K562 (cell line): ENCODE data around the gene PNKD. TPM values are rescaled to one million over a fixed set of nuclear protein-coding genes. Genes with fewer than 3 reads are reported as not detected.

Source experiments
- ARID1B ChIP-seq: fragments of 450-650 bp; IDR thresholded peaks from 2 replicates; pipeline ENCODE4 v1.6.1; 2016; ENCODE audit warnings: antibody characterized with exemption, mild to moderate bottlenecking, inconsistent platforms
- BRD4 ChIP-seq: fragments of 200-600 bp; sonication (generic); IDR thresholded peaks from 2 replicates; pipeline ENCODE4 v1.6.1; 2017; ENCODE audit warnings: inconsistent platforms
- CBFA2T3 ChIP-seq: fragments of 450-650 bp; IDR thresholded peaks from 2 replicates; pipeline ENCODE4 v1.6.1; 2017
- CREB1 ChIP-seq, 2 experiments: sonication (generic) in 1 of 2; formaldehyde crosslinking in 1 of 2; IDR thresholded peaks; 2 replicates each; pipeline versions ENCODE4 v1.6.1 to v1.8.0; 2012 to 2022; ENCODE audit warnings: inconsistent platforms in 1 of 2, mild to moderate bottlenecking in 1 of 2, missing genetic modification reagents in 1 of 2, moderate library complexity in 1 of 2
- ETV1 ChIP-seq: fragments of 450-650 bp; conservative IDR thresholded peaks from 2 replicates; pipeline ENCODE4 v1.6.1; 2016; ENCODE audit warnings: missing genetic modification characterization, control low read depth, low read depth, missing compliant biosample characterization
- ETV6 ChIP-seq, 3 experiments: fragments of 150-350 bp in 1 of 3; sonication (generic) in 1 of 3; formaldehyde crosslinking in 1 of 3; IDR thresholded peaks; 2 replicates each; pipeline versions ENCODE4 v1.6.1 to v1.8.0; 2014 to 2022; ENCODE audit warnings: borderline replicate concordance in 2 of 3, low read depth in 2 of 3, antibody characterized with exemption in 1 of 3, low read length in 1 of 3, mild to moderate bottlenecking in 1 of 3, missing genetic modification reagents in 1 of 3
- GABPA ChIP-seq: fragments of 200-800 bp; sonication (Bioruptor generic); conservative IDR thresholded peaks from 2 replicates; pipeline ENCODE4 v1.6.1; 2016; ENCODE audit warnings: low read depth, missing genetic modification characterization, missing compliant biosample characterization
- KDM5B ChIP-seq: fragments of 200-600 bp; sonication (generic); IDR thresholded peaks from 2 replicates; pipeline ENCODE4 v1.6.1; 2012; ENCODE audit warnings: low read depth, mild to moderate bottlenecking, moderate library complexity, low read length, control low read depth, inconsistent platforms; ENCODE audit not compliant: insufficient replicate concordance
- LCOR ChIP-seq: sonication (generic); formaldehyde crosslinking; IDR thresholded peaks from 2 replicates; pipeline ENCODE4 v1.8.0; 2022; ENCODE audit warnings: mild to moderate bottlenecking, missing genetic modification reagents
- NCOA2 ChIP-seq, 2 experiments: fragments of 450-650 bp; IDR thresholded peaks; 2 replicates each; pipeline ENCODE4 v1.6.1; 2018; ENCODE audit warnings: mild to moderate bottlenecking in 2 of 2, moderate library complexity in 1 of 2; ENCODE audit not compliant: partially characterized antibody in 2 of 2
- POLR2AphosphoS2 ChIP-seq: IDR thresholded peaks from 2 replicates; pipeline ENCODE4 v1.6.1; 2012; ENCODE audit warnings: low read length, improper control_type of control experiment
- RNF2 ChIP-seq: sonication (generic); IDR thresholded peaks from 2 replicates; pipeline ENCODE4 v1.6.1; 2016
- SAP30 ChIP-seq: fragments of 200-600 bp; sonication (generic); IDR thresholded peaks from 2 replicates; pipeline ENCODE4 v1.6.1; 2012; ENCODE audit warnings: borderline replicate concordance, low read depth, mild to moderate bottlenecking, moderate library complexity, low read length, control low read depth, inconsistent platforms; ENCODE audit not compliant: insufficient read depth, poor library complexity, severe bottlenecking
- SNAPC5 ChIP-seq: fragments of 250-450 bp; sonication (Bioruptor Pico); IDR thresholded peaks from 2 replicates; pipeline ENCODE4 v1.8.0; 2021; ENCODE audit warnings: moderate library complexity, mild to moderate bottlenecking, inconsistent platforms
- TCFL5 ChIP-seq: fragments of 250-450 bp; sonication (Bioruptor Pico); conservative IDR thresholded peaks from 2 replicates; pipeline ENCODE4 v1.6.1; 2021; ENCODE audit warnings: mild to moderate bottlenecking, moderate library complexity, matching md5 sums
- ZBTB33 ChIP-seq: sonication (generic); formaldehyde crosslinking; IDR thresholded peaks from 2 replicates; pipeline ENCODE4 v1.8.1; 2023; ENCODE audit warnings: mild to moderate bottlenecking, missing genetic modification reagents
- ZFX ChIP-seq: sonication (generic); formaldehyde crosslinking; IDR thresholded peaks from 2 replicates; pipeline ENCODE4 v1.8.0; 2022; ENCODE audit warnings: mild to moderate bottlenecking, missing genetic modification reagents, moderate library complexity
- ZNF175 ChIP-seq: fragments of 200-800 bp; sonication (Bioruptor generic); IDR thresholded peaks from 2 replicates; pipeline ENCODE4 v1.6.1; 2016; ENCODE audit warnings: low read depth, mild to moderate bottlenecking, missing genetic modification characterization, missing compliant biosample characterization
- ZNF75A ChIP-seq: fragments of 450-650 bp; formaldehyde crosslinking; IDR thresholded peaks from 2 replicates; pipeline ENCODE4 v1.4.0; 2020; ENCODE audit warnings: mild to moderate bottlenecking
- ZNF780A ChIP-seq: fragments of 250-450 bp; sonication (Bioruptor Pico); IDR thresholded peaks from 2 replicates; pipeline ENCODE4 v1.5.0; 2021; ENCODE audit warnings: mild to moderate bottlenecking
- ZZZ3 ChIP-seq: fragments of 450-650 bp; IDR thresholded peaks from 2 replicates; pipeline ENCODE4 v1.6.1; 2016; ENCODE audit warnings: antibody characterized with exemption, mild to moderate bottlenecking, moderate library complexity
- polyA plus RNA-seq, 8 experiments: library from polyadenylated mRNA; depleted of rRNA in 4 of 8; stranded (reverse) in 5 of 8; unstranded in 3 of 8; fragments of >200 nt; fragmentation: Nextera tagmentation in 2 of 8; fragmentation: Illumina TruSeq in 1 of 8; extraction: Ambion mirVana in 2 of 8; extraction: Trizol in 1 of 8; gene quantifications; 2 replicates each; pipeline versions ENCODE4 v1.2.1 to v1.2.3, GENCODE V29; 2011 to 2014; ENCODE audit warnings: inconsistent platforms in 1 of 8, missing spikeins in 1 of 8
- total RNA-seq, 7 experiments: library from RNA; depleted of rRNA in 6 of 7; stranded (reverse); fragments of >200 nt in 6 of 7; fragmentation: Illumina TruSeq in 2 of 7; extraction: Trizol in 2 of 7; gene quantifications; 2 replicates each; pipeline versions ENCODE4 v1.2.1 to v1.2.3, GENCODE V29; 2011 to 2021; ENCODE audit warnings: low replicate concordance in 1 of 7
- TF ChIP-seq, protein P1 (sequence below): sonication (generic); formaldehyde crosslinking; IDR thresholded peaks from 2 replicates; pipeline ENCODE4 v1.8.0; 2022; ENCODE audit warnings: missing genetic modification reagents, mild to moderate bottlenecking, borderline replicate concordance
- TF ChIP-seq, protein P2 (sequence below): fragments of 450-650 bp; IDR thresholded peaks from 2 replicates; pipeline ENCODE4 v1.6.1; 2018; ENCODE audit not compliant: partially characterized antibody

The PNKD gene
- total and polyA plus RNA-seq, 9 of the 15 experiments (the other 6 are each of a cell fraction or from before 2014, with no cell fraction given), result 26.0 to 105 (median 60.1) TPM

GRCh38 chr2:218368150-218368528 lies 97.8 kb downstream of the PNKD start (continued):
- TF ChIP-seq RNF2 (no peak), ZFX (CRISPR knock-in tag) (peak; percentile 1; the same call in 1 of the 2 replicates), ZZZ3 (no peak), SNAPC5 (CRISPR knock-in tag) (no peak), ZNF175 (CRISPR knock-in tag) (no peak), ETV1 (tag) (no peak), CREB1 (IDR thresholded peaks at IDR 0.05) (no peak), CREB1 (CRISPR knock-in tag; IDR thresholded peaks at IDR 0.05) (no peak), TCFL5 (CRISPR knock-in tag) (no peak), SAP30 (no peak), NCOA2 (IDR thresholded peaks at IDR 0.05; ENCODE audit: partially characterized antibody in 2 of 2) (no peak), ZNF75A (CRISPR knock-in tag) (no peak), GABPA (no peak), ARID1B (no peak), ZBTB33 (CRISPR knock-in tag) (peak; percentile 65), LCOR (CRISPR knock-in tag) (no peak), KDM5B (no peak), BRD4 (no peak), ZNF780A (CRISPR knock-in tag) (no peak), POLR2AphosphoS2 (no peak), CBFA2T3 (no peak), ETV6 (IDR thresholded peaks at IDR 0.05; ENCODE audit: borderline replicate concordance in 1 of 2, low read depth in 2 of 2, low read length in 1 of 2) (no peak), ETV6 (CRISPR knock-in tag; IDR thresholded peaks at IDR 0.05; ENCODE audit: borderline replicate concordance) (no peak)
- TF ChIP-seq, protein P1, sequence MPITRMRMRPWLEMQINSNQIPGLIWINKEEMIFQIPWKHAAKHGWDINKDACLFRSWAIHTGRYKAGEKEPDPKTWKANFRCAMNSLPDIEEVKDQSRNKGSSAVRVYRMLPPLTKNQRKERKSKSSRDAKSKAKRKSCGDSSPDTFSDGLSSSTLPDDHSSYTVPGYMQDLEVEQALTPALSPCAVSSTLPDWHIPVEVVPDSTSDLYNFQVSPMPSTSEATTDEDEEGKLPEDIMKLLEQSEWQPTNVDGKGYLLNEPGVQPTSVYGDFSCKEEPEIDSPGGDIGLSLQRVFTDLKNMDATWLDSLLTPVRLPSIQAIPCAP, result no peak
- TF ChIP-seq, protein P2, sequence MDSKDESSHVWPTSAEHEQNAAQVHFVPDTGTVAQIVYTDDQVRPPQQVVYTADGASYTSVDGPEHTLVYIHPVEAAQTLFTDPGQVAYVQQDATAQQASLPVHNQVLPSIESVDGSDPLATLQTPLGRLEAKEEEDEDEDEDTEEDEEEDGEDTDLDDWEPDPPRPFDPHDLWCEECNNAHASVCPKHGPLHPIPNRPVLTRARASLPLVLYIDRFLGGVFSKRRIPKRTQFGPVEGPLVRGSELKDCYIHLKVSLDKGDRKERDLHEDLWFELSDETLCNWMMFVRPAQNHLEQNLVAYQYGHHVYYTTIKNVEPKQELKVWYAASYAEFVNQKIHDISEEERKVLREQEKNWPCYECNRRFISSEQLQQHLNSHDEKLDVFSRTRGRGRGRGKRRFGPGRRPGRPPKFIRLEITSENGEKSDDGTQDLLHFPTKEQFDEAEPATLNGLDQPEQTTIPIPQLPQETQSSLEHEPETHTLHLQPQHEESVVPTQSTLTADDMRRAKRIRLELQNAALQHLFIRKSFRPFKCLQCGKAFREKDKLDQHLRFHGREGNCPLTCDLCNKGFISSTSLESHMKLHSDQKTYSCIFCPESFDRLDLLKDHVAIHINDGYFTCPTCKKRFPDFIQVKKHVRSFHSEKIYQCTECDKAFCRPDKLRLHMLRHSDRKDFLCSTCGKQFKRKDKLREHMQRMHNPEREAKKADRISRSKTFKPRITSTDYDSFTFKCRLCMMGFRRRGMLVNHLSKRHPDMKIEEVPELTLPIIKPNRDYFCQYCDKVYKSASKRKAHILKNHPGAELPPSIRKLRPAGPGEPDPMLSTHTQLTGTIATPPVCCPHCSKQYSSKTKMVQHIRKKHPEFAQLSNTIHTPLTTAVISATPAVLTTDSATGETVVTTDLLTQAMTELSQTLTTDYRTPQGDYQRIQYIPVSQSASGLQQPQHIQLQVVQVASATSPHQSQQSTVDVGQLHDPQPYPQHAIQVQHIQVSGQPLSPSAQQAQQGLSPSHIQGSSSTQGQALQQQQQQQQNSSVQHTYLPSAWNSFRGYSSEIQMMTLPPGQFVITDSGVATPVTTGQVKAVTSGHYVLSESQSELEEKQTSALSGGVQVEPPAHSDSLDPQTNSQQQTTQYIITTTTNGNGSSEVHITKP, result no peak
